HG02885 (cell line): ENCODE measurements around the gene TMEM154.

ENCODE experiments used
- ATAC-seq: cut with Tn5 transposase; IDR thresholded peaks from one replicate; pipeline ENCODE4 v1.9.1; 2021; ENCODE audit warnings: mild to moderate bottlenecking; ENCODE audit not compliant: unreplicated experiment, poor library complexity

Gene TMEM154

DNA sequence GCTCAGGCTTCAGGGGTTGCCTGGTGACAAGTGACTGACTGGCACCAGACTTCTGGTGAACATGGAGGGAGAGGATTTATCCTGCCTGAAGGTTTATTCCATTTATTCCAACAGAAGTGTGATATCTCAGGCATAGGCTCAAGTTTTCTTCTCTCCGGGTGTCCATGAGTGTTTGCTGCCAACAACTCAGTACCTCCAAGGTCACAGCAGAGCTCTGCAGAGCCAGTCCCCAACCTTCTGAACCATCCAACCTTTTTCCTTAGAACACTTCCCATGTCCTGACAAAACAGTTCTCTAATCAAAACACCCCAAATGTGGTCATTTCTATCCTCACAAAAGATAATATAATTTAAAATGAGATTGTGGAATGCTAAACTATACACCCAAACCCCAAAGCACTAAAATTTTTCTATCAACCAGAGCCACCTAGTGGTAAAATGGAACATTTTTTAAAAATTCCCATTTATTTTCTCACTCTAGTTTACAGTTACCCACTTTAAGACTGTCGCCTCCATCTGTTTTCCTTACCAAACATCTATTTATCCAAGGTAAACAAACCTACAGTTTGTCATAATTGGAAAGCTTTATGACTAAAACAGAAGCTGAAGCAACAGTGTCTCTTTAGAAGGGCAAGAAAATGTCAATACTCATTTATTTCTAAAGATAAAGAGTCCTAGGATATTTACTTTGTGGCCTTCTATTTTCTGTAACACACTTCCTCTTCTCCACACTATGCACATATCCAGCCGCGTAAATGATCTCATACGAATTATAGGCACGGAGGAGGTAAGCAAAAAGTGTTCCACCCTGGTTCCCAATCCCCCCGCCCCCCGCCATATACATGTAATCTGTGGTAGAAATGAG lies 39.5 kb downstream of the TMEM154 start:
- no peak for ATAC-seq

DNA sequence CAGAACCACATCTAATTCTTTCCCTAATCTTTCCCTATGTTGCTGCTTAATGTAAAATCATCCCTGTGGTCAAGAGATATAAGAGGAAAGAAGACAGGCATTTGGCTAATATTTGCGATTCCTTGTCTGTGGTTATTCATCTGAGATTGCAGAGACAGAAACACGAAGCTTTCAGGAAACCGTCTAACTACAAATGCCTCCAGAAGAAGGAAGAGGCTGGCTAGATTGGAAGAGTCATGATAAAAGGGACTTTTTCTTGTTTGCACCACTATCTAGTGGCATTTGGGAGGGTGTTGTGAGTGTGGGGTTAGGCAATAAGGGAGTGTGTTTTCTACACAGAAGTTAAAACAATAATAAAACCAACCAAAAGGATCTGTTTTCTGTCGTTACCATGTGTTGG lies 43.9 kb downstream of the TMEM154 start:
- ATAC-seq, result no peak

DNA sequence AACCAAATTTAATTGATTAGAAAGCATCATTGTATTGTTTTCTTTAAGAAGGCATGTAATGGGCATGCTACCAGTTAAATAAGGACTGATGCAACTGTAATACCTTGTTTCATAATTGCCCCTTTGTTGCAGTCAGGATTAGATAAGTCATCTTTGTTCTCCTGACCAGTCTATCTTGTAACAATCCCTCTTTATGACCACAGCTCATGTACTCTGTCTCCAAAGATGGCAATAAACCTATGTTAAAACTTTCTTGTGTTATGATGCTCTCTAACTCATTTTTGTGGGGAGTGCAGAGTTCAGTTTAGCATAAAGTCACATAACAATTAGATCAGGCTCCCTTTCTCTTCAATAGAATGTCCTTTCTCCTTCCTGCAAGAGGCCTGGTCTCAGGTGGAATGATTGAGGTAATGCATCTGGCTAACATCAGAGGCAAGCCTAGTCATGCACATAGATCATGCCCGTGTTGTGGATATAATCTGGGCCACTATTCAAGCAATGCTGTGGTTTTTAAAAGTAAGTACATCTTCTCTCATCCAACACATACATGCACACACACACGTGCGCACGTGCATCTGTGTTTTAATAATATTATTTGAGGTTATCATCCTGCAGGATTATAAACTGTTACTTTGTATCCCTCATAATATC lies 45.6 kb downstream of the TMEM154 start:
- ATAC-seq, result no peak

DNA sequence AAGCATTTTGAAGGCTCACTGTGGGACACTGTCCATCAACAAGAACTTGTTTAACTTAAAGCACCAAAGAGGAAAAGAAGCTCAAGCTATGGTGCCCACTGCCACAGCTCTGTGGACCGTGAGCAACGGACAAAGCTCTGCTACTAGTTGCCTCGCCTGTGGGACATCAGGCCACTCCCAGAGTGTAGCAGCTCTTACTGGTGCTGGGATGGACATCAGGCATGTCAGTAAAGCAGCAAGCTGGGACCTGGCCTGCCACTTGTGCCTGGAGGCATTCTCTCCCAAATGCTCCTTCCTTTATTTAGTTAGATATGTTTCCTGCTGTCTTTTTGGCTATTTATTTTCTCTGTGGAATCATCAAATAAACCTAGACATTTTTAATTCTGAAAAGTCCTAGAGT lies 46.7 kb downstream of the TMEM154 start:
- ATAC-seq, result no peak

DNA sequence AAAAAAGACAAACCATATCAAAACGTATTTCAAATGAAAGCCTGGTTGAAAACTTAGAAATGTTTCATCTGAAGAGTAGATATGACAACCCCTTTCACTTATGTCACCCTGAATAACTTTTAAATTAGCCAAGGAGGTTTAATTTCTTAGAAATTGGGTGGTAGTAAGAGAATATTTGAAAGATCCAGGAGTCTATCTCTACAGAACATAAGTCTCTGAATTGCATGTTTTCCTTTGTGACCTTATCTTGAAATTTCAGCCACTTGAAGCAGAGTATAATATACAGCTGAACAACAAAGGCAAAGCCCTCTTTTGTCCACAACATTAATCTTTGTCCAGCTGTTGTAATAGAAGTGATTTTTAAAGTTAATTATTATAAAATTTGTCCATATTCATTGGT lies 49.5 kb downstream of the TMEM154 start:
- ATAC-seq, result no peak

DNA sequence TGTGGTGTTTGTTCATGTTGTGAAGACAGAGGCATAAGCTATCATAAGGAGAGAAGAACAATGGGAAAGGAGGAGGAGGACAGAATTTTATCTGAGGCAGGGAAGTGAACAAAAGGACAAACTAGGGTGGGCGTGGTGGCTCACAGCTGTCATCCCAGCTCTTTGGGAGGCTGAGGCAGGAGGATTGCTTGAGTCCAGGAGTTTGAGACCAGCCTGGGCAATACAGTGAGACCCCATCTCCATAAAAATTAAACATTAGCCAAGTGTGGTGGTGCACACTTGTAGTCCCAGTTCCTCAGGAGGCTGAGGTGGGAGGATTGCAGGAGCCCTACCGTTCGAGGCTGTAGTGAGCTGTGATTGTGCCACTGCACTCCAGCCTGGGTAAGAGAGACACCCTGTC lies 49.9 kb downstream of the TMEM154 start:
- ATAC-seq, result no peak

DNA sequence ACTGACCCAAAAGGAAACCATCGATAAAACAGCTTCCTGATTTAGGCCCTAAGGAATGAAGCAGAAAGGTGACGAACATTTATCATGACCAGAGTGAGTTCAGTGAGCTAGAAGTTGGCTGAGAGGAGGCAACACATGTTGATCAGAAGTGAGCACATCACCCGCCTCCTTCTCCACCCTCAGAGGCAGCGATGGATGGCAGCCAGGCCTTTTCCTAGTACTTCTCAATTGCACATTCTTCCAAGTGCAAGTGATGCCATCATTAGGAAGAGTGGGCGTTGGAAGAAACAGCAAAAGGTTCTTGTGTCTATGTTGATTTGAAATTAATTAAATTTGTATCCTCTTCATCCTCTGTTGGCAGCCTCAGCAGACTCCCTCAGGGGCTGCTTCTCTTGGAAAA lies 51.7 kb downstream of the TMEM154 start:
- no peak for ATAC-seq

DNA sequence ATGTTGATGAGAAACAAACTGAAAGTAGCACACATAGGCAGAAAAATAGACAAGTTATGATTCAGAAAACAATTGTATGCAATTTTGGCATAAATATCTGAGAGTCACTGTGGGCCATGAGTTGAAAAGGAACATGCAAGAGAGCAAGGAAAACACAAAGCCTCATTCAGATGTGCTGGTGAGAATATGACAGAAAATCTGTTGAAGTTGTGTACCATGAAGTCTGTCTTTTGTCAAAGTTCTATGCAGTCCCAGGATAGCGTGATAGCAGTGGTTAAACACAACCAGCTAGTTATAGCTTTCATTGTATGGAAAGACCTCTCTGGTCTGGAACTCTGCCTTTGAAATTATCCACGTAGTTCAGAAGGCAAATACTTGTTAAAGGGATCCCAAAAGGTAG lies 53.0 kb downstream of the TMEM154 start:
- ATAC-seq, result no peak

DNA sequence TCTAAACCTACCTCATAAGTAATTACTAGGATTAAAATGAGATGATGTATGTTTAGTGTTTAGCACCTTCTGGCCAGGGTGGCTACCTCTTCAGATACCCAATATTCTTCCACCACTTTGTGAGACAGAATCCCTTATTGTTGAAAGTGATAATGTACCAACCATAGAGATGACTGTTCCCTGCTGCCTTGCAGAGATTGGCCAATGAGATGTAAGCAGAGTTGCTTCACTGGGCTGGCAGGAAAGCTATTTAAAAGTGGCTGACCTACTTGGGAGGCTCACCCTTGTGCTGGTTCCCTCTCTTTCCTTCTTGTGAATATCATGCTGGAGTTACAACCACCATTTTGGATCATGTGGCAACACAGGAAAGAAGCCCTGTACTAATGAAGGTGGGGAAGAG lies 58.9 kb downstream of the TMEM154 start:
- no peak for ATAC-seq

DNA sequence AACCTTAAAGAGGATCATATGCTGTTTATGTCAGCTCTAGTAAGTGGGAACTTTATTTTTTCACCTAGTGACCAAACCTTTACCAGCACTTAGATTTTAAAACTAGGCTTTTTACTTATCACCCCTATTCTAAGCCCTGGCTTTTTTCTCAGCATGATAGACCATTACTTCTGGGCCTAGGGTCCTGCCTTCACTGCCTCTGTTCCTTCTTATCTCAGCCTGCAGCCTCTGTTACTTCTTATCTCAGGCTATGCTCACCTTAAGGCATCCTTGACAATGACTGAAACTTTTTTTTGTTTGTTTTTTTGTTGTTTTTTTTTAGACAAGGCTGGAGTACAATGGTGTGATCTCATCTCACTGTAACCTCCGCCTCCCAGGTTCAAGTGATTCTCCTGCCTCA lies 59.6 kb downstream of the TMEM154 start:
- no peak for ATAC-seq

DNA sequence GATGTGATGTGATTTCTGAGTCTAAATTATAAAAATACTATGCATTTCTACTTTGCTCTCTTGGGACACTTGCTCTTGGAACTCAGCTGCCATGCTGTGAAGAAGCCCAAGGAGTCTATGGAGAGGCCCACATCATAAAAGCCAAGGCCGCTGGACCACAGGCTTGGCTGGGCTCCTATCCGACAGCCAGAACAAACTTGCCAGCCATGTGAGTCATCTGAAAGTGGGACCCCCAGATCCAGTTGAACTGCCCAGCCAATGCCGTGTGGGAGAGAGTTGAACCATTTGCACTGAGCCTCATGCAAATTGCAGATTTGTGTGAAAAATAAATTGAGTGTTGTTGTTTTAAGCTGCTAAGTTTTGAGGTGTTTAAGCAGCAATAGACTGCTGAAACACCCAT lies 60.2 kb downstream of the TMEM154 start:
- no peak for ATAC-seq

DNA sequence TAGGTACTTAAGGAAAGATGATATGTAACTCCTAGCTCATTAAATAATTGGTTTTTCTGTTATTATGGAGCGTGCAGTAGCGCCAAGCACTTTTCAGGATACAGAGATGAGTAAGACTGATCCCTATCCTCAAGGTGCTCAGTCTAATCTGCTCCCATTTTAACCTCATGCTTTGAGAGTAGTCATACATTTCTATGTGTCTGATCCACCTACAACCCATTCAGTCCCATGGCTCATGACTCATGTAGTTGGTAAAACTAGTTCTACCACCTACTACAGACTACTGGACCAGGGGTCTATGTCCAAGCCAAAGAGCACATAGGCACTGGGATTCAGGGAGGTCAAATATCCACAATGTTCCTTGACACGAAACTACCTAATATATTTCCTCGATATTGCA lies 60.8 kb downstream of the TMEM154 start:
- ATAC-seq, result no peak

DNA sequence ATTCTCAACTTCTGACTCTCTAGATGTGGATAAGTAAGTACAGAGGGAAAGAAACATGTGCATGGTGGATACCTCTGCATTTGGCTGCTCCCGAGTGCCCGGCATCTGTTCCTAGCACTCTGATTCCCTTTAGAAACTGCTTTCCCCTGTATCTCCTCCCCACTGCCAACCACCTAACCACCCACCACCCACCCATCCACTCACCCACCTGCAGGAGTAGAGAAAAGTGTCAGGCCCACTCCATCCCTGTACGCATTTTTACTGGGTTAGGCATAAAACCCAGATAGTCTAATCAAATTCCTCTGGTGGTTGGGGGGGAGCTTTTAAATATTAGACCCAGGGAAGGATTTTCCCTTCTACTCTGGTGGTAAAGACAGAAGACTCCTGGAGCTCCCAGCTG lies 63.0 kb downstream of the TMEM154 start:
- ATAC-seq, result no peak

DNA sequence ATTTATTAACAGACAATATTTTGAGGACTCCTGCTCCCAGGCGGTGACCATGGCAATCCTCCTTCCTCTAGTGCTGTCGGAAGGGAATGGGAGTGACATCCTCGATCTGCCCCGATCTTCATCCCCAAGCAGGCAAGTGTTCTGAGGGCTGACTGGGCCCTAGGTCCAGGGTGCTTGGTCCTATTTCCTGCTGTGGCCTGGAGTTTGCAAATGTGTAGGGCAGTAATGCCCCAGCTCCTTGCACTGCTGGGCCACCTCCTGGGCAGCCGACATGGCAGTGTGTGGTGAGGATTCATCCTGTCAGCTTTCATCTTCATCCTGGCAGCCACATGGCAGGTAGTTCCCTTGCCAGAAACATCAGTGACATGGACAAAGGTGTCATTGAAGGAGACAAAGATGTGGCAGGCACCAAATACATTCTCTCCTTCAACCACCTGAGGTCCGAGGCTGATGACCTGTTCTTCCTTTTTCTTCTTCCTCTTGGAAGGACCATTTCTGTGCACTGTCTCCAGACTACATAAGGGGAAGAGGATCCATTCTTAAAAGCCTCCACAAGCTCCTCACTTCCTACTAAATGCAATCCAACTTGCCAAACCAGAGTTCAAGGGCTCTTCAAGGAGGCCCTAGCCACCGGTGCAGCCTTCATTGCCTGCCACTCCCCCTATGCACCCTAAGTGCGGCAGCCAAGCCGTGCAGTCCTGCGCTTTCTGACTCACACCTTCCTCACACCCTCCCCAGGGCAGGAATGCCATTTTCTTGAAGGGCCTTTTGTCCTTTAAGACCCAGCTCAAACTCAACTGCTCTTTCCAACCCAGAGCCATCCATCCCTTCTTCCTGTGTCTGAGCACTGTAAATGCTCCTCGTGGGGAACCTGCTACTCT lies 65.7 kb downstream of the TMEM154 start:
- no peak for ATAC-seq

DNA sequence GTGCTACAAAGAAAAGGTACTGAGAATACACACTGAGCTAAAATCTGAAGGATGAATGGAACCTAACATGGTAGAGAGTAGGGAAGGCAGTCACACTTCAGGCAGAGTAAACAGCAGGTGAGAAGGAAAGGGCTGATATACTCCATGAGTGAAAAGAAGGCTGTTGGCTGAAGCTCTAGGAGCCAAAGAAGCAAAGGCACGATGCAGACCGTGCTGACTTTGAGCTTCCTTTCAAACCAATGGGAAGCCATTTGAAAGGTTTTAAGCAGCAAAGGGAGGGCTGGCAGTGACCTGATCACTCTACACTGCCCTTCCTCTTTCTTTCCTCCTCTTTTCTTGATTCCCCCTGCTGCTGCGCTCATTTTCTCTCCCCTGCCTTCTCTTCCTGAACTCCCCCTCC lies 66.4 kb downstream of the TMEM154 start:
- no peak for ATAC-seq

DNA sequence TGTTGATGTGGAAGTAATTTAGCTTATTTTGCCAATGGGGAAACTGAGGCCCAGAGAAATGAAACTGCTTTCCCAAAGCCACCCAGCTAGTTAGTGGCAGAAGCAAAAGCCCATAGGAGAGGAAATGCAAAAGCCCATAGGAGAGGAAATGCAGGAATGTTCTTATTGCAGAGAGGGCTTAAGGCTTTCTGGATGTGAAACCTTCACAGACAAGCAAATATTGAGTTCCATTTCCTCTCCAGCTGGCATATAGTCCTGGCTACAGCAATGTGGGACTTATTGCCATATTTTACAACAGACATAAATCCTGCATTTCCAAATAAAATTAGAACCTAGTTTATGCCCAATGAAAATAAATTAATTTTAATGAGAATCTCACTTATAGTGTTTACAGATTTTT lies 69.7 kb downstream of the TMEM154 start:
- ATAC-seq, result no peak

DNA sequence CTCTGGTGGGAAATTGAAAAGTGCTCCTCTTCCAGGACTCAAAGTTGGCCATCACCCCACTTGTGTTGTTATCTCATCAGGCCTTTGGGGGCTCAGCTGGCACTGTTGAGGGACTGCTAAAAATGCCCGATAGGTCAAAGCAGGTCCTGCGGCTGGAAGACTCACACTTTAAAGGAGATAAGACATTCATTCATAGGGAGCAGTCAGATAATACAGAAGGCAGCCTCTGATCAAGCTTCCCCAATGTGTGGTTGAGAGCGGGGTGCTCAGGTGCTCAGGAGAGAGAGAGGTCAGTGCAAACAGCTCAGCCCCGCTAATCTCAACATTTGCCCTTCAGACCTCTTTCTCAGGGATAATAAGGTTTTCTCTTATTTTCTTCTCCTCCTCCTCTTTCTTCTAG lies 70.3 kb downstream of the TMEM154 start:
- ATAC-seq, result no peak

DNA sequence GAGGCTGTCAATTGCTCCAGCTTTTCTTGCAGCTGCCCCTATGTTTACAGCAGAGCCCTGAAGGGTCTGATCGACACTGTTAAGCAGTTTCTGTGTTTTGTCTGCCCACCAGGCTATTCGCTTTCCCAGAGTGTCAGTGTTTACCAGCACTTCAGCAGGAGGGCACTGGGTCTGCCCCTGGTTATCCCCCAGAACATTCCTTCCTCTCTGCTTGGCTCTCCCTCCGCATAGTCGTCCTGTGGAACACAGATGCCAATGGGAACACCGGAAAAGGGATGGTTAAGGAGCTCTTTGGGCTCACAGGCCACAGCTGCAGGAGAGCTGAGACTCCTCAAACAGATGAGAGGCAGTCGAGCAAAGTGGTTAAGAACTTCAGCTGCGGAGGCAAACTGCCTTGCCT lies 72.6 kb downstream of the TMEM154 start:
- no peak for ATAC-seq

DNA sequence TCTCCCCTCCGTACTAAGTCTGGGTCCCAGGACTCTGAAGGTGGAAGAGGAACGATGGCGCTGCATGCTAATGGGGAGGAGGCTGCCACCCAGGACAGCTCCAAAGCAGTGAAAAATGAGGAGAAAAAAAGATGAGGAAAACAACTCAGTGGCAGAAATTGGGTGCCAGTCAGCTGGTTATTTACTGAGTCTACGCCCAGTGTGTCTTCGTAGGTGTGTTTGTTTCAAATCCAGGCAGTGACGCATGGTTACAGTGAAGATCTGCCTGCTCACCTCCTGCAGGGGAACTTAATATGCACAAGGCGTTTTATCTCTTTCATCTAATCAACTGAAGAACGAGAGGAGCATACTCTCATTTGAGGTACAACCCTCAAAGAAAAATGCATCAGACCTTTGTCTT lies 73.0 kb downstream of the TMEM154 start:
- no peak for ATAC-seq

DNA sequence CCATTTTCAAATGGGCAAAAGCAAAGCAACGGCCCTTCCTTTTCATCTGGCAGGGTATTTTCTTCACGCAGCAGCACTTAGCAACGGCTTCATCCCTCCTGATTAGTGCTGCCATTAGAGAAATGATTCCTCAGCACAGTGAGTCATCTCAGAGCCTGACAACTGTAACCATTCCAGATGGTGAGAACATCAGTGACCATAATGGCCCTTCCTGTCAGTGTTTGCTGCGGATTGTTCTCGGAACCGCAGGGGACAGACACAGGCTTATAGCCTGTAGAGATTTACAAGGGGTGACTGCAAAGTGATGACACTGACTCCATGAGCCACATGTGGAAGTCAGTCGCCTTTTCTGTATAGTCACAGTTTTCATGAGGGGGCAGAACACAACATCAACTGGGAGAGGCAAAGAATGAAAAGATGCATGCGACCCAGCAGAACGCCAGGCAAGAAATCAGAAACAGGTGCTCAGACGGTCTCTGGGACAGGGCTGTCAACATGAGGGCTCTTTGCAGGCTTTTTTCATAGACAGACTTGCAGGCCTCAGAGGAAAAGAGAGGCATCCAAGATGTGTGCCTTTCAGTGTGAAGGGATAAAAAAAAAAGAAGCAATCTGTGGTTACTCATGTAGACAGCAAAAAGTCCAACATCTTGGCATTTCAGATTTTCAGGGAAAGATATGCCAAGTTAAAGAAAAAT lies 74.0 kb downstream of the TMEM154 start:
- no peak for ATAC-seq

DNA sequence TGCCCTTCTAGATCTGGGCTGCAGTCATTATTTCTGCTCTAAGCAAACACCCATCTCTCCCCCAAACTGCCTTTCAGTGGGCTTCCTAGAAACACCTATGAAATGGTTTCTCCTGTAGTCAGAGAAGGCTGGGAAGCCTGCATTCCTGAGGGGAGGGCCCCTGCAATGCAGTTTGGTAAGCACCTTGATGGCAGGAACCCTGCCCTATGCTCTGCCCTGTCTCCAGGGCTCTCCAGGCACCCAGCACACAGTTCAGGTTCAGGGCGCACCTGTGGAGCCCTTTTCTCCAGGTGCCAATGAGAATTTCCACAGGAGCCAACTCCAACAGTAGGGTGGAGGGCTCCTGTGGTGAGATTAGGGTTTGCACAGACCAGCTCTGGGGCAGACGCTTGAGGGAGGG lies 74.8 kb downstream of the TMEM154 start:
- no peak for ATAC-seq
